ENCODE measurements around the gene VSIR. TPM values are rescaled to one million over a fixed set of nuclear protein-coding genes. Genes with fewer than 3 reads are reported as not detected.

VSIR gene
- polyA plus RNA-seq, 1 of the 3 experiments (the other 2 are of a cell fraction), result 11.3 TPM

DNA sequence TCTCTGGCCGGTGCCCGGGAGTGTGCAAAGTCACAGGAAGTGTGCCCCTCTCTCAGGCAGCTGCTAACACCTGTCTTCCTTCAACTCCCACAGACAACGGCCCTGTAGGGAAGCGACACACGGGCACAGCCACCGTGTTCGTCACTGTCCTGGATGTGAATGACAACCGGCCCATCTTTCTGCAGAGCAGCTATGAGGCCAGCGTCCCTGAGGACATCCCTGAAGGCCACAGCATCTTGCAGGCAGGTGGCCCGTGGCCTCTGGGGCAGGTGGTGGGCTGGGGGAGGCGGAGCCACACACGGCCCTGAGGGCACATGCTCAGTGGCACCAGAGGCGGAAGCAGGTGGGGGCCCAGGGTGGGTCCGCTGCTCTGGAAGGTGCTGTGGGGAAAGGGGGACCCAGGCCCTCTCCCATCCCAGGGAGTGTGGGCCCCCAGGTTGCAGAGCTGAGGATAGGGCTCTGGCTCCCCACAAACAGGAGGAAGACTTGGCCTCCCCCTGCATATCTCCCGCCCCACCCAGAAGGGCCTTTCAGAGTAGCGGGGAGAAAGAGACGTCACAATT lies 60.7 kb downstream of the VSIR start:
- H4K20me1 ChIP-seq (ENCODE audit: insufficient read depth), result no peaks in the 10 kb centered on the region
- H3K27ac ChIP-seq (ENCODE audit: low read depth in 2 of 2, low read length in 1 of 2), result no peak overlapping the region; a peak in 1 of 4 replicates
- no peaks in the 10 kb centered on the region for H3K9me3 ChIP-seq
- no peak overlapping the region for H3K4me3 ChIP-seq (ENCODE audit: low read depth in 2 of 2, low read length in 1 of 2)
- H3K79me2 ChIP-seq (ENCODE audit: insufficient read depth), result no peaks in the 10 kb centered on the region
- CTCF ChIA-PET, result interaction anchor here (0.6 to 14.1 kb wide), 10 partner anchors 15 to 397 kb away, joined by 3 to 195 read pairs (median 4); partner anchors contain the start of gene VSIR
- H3K9me2 ChIP-seq, result no peaks in the 10 kb centered on the region
- POLR2A ChIA-PET, result no interaction called here
- WGBS (ENCODE audit: low lambda C conversion rate), result 87% methylated on average over 10 of the region's 17 CpGs
- no peaks in the 10 kb centered on the region; the same call in 1 of the 2 replicates for H3K27me3 ChIP-seq (ENCODE audit: insufficient read depth)
- no peak overlapping the region for H3K9ac ChIP-seq
- no peaks in the 10 kb centered on the region for H3F3A ChIP-seq (replicated peaks; ENCODE audit: insufficient read depth)
- TF ChIP-seq ELF1 (IDR thresholded peaks at IDR 0.05) (no peak), JUND (IDR thresholded peaks at IDR 0.05) (no peak), NFIC (IDR thresholded peaks at IDR 0.05; ENCODE audit: borderline replicate concordance) (no peak), RCOR1 (IDR thresholded peaks at IDR 0.05; ENCODE audit: low read length) (no peak)
- H2AFZ ChIP-seq (ENCODE audit: low read depth), result no peak overlapping the region
- H3K4me1 ChIP-seq (ENCODE audit: control insufficient read depth in 1 of 2, insufficient read depth in 2 of 2, low read depth in 1 of 2, low read length in 1 of 2), result peaks cover 0 to 32% of the 10 kb centered on the region in 2 experiments; a peak in 1 of 4 replicates
- H3K4me2 ChIP-seq, result no peak overlapping the region
- no peak for DNase-seq
- no peaks in the 10 kb centered on the region for H3K36me3 ChIP-seq (replicated peaks in 1 of 2; ENCODE audit: control insufficient read depth in 1 of 2, insufficient read depth in 2 of 2, low read length in 1 of 2)

DNA sequence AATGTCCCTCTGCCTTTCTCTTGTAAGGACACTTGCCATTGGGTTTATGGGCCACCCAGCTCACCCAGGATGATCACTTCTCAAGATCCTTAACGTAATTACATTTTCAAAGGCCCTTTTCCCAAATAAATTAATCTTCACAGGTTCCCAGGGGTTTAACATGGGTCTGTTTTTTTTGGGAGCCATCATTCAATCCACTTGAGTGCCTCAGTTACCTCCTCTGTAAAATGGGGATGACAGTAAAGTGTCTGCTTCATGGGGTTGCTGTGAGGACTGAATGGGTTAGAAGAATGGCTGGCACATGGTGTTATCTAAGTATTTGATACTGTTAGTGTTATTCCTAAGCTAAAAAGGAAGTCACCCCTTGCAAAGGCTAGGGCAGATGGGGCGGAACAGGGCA lies 61.1 kb downstream of the VSIR start:
- Histone ChIP-seq H3K4me2 (no peak overlapping the region), H3K9ac (no peak overlapping the region), H2AFZ (ENCODE audit: low read depth) (no peak overlapping the region), H3K27me3 (ENCODE audit: insufficient read depth) (no peaks in the 10 kb centered on the region; the same call in 1 of the 2 replicates), H3K9me3 (no peaks in the 10 kb centered on the region), H3K36me3 (replicated peaks in 1 of 2; ENCODE audit: control insufficient read depth in 1 of 2, insufficient read depth in 2 of 2, low read length in 1 of 2) (no peaks in the 10 kb centered on the region), H3K27ac (ENCODE audit: low read depth in 2 of 2, low read length in 1 of 2) (no peak overlapping the region), H3K9me2 (no peaks in the 10 kb centered on the region), H3F3A (replicated peaks; ENCODE audit: insufficient read depth) (no peaks in the 10 kb centered on the region), H3K4me1 (ENCODE audit: control insufficient read depth in 1 of 2, insufficient read depth in 2 of 2, low read depth in 1 of 2, low read length in 1 of 2) (peaks cover 0 to 27% of the 10 kb centered on the region in 2 experiments; a peak in 1 of 4 replicates), H4K20me1 (ENCODE audit: insufficient read depth) (no peaks in the 10 kb centered on the region), H3K79me2 (ENCODE audit: insufficient read depth) (no peaks in the 10 kb centered on the region), H3K4me3 (ENCODE audit: low read depth in 2 of 2, low read length in 1 of 2) (no peak overlapping the region)
- no peak for DNase-seq
- ChIA-PET CTCF (interaction anchor here (1.0 to 14.1 kb wide), 6 partner anchors 14 to 397 kb away, joined by 4 to 195 read pairs (median 5); partner anchors contain the start of gene VSIR), POLR2A (no interaction called here)
- TF ChIP-seq, protein P1, sequence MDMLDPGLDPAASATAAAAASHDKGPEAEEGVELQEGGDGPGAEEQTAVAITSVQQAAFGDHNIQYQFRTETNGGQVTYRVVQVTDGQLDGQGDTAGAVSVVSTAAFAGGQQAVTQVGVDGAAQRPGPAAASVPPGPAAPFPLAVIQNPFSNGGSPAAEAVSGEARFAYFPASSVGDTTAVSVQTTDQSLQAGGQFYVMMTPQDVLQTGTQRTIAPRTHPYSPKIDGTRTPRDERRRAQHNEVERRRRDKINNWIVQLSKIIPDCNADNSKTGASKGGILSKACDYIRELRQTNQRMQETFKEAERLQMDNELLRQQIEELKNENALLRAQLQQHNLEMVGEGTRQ (IDR thresholded peaks at IDR 0.05; ENCODE audit: borderline replicate concordance, low read depth, low read length), result no peak
- no peak for TF ChIP-seq FOSL2 (IDR thresholded peaks at IDR 0.05; ENCODE audit: borderline replicate concordance, low read depth)
- TF ChIP-seq TEAD4 (IDR thresholded peaks at IDR 0.05; ENCODE audit: borderline replicate concordance, insufficient read depth), result no peak
- 57% methylated on average over 2 of the region's 2 CpGs for WGBS (ENCODE audit: low lambda C conversion rate)

DNA sequence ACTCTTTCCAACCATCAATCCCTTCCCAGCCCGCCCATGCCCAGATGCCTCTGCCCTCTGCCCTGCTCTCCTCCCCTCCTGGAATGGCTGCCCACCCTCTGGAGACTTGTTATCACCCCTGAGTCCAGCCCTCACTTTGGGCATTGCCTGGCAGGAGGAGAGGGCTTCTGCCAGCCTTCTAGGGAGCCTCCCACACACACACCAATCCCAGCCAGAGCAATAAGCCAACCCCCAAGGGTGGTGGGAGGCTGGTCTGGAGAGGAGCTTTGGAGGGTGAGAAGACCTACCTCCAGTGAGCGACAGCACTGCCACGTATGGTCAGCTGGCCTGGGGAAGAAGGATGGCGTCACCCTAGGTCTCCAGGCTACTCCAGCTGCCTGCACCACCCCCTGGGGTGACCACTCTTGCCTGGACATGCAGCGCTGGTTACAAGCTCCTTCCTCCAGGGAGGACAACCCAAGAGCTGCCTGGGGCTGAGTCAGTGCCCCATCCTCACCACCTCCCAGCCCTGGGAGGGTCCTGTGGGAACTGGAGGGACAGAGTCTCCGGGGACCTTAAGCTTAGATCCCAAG lies 62.2 kb downstream of the VSIR start:
- Histone ChIP-seq H3K36me3 (replicated peaks in 1 of 2; ENCODE audit: control insufficient read depth in 1 of 2, insufficient read depth in 2 of 2, low read length in 1 of 2) (no peaks in the 10 kb centered on the region), H3F3A (replicated peaks; ENCODE audit: insufficient read depth) (no peaks in the 10 kb centered on the region), H2AFZ (ENCODE audit: low read depth) (no peak overlapping the region), H4K20me1 (ENCODE audit: insufficient read depth) (no peaks in the 10 kb centered on the region), H3K4me1 (ENCODE audit: control insufficient read depth in 1 of 2, insufficient read depth in 2 of 2, low read depth in 1 of 2, low read length in 1 of 2) (peaks cover 0 to 19% of the 10 kb centered on the region in 2 experiments; a peak in 1 of 4 replicates), H3K27ac (ENCODE audit: low read depth in 2 of 2, low read length in 1 of 2) (no peak overlapping the region), H3K9ac (no peak overlapping the region), H3K4me3 (ENCODE audit: low read depth in 2 of 2, low read length in 1 of 2) (no peak overlapping the region), H3K79me2 (ENCODE audit: insufficient read depth) (no peaks in the 10 kb centered on the region), H3K4me2 (no peak overlapping the region), H3K27me3 (ENCODE audit: insufficient read depth) (no peaks in the 10 kb centered on the region; the same call in 1 of the 2 replicates), H3K9me2 (no peaks in the 10 kb centered on the region), H3K9me3 (no peaks in the 10 kb centered on the region)
- ChIA-PET POLR2A (no interaction called here), CTCF (interaction anchor here (0.6 to 14.1 kb wide), 6 partner anchors 13 to 315 kb away, joined by 3 to 195 read pairs (median 4); no protein-coding TSS in a partner anchor)
- TF ChIP-seq RFX5 (IDR thresholded peaks at IDR 0.05; ENCODE audit: low read length), result no peak
- TF ChIP-seq SMC3 (IDR thresholded peaks at IDR 0.05; ENCODE audit: low read depth, low read length), result no peak
- no peak for TF ChIP-seq PBX3 (IDR thresholded peaks at IDR 0.05)
- TF ChIP-seq, protein P2, sequence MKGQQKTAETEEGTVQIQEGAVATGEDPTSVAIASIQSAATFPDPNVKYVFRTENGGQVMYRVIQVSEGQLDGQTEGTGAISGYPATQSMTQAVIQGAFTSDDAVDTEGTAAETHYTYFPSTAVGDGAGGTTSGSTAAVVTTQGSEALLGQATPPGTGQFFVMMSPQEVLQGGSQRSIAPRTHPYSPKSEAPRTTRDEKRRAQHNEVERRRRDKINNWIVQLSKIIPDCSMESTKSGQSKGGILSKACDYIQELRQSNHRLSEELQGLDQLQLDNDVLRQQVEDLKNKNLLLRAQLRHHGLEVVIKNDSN (IDR thresholded peaks at IDR 0.05; ENCODE audit: borderline replicate concordance, low read depth), result no peak
- TF ChIP-seq FOXM1 (IDR thresholded peaks at IDR 0.05; ENCODE audit: low read depth), result no peak
- TF ChIP-seq MXI1 (IDR thresholded peaks at IDR 0.05; ENCODE audit: low read depth, low read length), result no peak
- TF ChIP-seq FOXJ3 (CRISPR knock-in tag; IDR thresholded peaks at IDR 0.05), result no peak
- 58% methylated on average over 5 of the region's 6 CpGs for whole genome bisulfite sequencing (ENCODE audit: low lambda C conversion rate)
- DNase-seq, result no peak
